HG02870 (cell line): Measurements from ENCODE around the gene NEBL.

Source experiments
- ATAC-seq: cut with Tn5 transposase; IDR thresholded peaks from one replicate; pipeline ENCODE4 v1.9.1; 2021; ENCODE audit warnings: mild to moderate bottlenecking, moderate library complexity; ENCODE audit not compliant: unreplicated experiment

NEBL gene

DNA sequence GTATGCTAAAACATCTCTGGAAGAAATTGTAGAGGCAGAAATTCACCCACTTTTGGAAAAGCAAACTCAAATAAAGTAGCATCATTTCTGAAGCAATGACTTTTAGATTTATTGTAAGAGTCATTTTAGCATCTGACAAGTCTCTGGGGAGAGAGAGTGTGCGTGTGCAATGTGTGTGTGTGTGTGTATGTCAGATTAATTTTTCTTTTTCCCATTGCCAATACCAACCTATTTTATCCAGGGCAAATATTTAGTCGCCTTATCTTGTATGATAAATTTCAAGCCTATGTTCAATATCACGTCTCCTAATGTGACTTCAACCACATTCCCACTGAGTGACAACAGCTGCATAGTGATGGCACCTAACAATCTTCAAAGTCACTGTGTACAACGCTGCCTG, 101.7 kb downstream of the NEBL start:
- ATAC-seq = no peak

DNA sequence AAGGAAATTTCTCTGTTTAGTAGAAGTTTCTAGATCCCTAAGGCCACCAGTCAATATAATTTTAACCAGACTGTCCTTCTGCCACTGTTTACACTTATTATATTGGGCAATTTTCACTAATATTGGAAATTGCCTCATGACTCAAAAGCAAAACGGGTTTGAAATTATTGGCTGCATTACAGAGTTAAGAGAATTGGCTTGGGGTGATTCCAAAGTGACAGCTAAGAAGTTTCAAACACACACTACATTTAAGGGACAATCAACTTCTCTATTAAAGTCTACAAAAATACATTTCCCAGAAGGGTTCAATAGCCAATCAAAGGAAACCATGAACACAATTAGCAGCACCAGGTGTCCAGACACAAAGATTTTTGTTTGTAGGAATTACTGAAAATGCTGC, 111.9 kb downstream of the NEBL start:
- ATAC-seq = no peak

DNA sequence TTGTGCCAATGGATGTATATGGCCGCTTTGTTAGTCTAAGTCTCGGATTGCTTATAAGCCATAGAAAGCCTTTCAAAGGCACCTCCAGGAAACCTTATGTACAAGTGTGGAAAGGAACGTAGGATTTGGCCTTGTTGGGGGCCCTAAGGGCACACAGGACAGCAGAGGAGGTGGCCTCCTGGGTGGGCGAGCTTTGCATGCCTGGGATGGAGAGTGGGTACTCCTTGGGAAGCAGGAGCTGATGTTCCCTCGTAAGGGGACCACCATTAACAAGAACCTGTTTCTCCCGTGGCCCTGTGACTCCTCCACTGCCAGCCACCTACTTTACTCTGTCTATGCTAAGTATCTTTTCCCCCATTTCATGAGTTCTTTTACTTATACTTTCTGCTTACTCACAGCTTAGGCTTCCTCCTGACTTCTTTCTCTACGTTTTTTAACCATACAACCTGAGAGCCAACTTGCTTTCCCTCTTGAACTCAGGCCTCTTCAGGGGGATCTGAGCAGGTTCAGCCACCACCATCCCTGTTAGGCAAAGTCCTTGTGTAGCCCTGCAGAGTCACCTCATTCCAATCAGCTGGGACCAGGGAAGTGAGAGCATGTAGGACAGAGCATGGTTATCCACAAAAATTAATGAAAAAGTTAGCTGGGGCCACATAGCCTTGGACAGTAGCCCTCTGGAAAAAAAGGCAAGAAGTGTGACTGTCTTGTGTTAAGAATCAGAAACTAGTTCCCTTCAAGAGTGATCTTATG, 118.9 kb downstream of the NEBL start:
- no peak for ATAC-seq

DNA sequence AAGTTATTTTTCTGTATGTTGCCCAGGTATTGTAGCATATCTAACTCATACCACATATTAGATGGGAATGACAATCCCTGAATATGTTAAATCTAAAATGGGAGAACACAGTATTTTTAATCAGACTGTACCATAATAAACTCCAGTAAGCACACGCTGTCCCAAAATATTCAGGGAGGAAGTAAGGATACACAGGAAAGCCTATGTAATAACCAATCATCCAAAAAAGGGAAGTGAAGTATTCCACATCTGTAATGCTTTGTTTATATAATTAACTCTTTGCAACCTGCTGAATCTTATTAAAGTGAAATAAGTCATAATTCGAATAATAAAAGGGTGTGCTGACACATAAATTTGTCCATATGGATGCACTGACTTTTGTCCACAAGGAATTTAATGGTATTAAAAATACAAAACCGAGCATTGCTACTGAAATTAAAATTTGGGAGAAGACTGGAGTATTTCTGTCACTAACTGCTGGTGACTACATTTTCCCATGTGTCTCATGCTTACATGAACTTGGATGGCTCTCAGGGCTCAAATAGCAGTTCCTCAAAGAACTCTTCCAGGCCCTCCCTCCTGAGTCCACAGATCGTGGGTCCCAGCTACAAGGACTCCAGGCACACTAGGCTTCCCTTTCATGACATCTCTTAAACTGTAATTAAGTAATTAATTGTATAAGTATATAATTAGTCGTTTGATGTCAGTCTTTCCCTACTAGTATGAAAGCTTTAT, 120.6 kb downstream of the NEBL start:
- ATAC-seq = no peak

DNA sequence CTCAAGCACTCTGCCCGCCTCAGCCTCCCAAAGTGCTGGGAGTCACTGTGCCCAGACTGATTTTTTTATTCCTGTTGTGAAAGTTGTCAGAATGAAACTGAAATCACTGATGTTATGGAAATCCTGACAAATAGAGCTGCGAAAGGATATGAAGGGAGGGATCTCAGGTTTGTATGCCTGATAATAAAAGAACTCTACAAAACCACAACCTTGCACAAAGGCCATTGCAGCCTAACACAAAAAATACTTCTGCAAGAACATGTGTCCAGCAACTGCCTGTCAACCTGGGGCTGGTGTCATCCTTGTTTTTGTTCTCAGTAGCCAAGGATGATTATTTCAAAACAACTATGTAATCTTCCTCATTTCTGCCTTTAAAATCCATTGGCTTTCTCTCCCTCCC, 126.1 kb downstream of the NEBL start:
- no peak for ATAC-seq

DNA sequence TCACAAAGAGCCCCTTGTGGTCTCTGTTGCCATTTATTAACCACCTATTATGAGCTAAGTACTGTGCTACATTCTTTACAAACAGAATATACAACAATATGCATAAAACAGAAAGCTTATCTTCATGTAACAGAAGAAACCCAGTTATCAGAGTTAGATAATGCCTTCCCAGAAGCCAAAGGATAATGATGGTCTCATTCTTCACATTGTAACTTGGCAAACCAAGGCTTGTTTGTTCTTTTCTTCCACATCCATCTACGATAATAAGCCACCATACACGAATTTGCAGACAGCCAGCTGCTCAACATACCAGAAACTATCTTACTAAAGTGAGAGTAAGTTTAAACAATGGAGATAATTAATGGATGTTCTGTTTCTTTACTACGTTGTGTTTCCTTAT, 127.6 kb downstream of the NEBL start:
- no peak for ATAC-seq

DNA sequence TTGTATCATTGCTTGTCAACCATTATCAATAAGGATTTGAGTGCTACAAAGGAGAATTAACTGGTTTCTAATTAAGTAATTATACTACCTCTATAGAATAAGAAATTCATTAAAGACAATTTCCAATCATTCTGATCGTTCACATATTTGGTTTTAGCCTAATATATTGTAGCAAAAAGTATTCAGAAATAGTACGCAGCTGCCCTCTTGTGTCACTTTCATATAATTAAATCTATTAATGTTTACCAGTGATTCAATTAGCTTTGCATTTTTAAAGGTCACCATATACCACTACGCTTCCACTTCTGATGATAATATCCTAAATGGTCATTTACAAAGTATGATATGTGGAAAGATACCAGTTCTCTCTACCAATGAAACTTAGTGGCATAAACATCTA, 128.3 kb downstream of the NEBL start:
- ATAC-seq = no peak

DNA sequence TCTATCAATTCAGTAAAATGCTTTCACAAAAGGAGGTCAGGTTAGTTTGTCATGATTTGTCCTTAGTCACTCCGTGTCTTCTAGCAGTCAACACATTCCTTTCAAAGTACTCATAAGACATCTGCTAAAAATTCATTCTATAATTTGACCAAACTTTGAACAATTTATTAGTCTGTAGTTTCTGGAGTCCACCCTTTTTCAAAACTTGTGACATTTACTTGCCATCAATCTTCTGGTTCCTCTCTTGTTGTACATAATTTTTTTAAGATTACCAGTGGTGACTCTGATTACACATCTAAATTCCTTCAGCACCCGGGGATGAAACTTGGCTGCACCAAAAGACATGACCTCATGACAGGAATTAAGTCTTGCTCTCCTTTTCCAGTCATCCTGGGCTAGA, 130.1 kb downstream of the NEBL start:
- no peak for ATAC-seq

DNA sequence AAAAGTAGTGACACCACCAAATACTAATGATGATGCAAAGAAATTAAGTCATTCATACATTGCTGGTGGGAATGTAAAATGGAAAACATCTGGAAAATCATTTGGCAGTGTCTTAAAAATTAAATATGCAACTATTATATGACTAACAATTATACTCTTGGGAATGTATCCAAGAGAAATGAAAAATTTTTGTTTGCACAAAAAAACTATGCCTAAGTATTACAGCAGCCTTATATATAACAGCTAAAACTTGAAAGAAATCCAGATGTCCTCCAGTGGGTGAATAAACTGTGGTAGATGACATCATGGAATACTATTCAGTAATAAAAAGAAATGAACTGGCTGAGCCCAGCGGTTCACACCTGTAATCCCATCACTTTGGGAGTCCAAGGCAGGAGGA, 132.0 kb downstream of the NEBL start:
- ATAC-seq = no peak

DNA sequence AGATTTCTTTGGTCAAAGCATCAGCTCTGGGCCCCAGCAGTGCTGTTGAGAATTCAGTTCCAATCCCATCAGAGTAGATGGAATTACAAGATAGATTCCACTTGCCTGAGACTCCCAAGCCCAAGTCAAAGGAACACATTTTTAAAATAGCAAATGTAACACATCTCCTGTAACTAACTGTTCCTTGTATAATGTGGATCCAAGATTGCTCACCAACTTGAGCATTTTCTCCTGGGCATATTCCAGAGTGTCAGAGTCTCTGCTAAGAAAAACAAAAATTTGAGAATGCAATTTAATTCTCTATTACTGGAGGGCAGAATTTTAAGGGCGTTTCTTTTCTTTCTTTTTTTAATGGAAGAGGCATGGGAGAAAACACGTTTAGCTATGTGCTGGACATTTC, 136.7 kb downstream of the NEBL start:
- no peak for ATAC-seq

DNA sequence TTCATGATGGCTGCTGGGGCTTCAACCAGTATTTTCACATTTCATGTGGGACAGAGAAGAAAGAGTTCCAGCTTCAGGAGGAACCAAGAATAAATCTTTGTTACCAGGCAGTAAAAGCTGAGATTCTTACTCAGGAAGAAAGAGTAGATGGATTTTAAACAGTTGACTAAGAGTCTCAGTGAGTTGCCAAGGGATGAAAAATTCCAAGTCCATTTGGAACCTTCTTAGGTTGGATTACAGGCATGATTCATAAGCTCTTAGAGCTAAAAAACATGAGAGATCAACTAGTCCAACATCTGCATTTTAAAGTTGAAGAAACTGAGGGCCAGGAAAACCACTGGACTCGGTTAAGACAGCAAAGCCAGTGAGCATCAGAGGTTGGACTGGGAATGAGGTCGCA, 148.6 kb downstream of the NEBL start:
- ATAC-seq = no peak

DNA sequence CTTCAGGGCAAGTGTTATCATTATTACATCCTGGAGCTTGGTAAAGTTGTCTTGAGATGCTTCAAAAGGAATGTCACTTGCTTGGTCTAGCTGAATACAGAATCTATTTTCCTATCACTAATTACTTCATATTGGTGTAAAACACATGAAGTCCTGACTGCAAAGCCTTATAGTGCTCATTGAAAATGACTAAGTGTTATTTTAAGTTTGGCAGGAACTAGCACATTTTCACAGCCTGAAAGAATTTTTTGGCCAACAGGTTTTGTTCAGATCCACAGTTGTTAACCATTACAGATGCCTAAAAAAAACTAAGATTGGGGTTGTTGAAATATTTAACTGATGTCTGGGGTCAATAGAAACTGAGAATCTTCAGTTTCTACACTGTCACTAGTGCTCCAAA, 149.3 kb downstream of the NEBL start:
- no peak for ATAC-seq

DNA sequence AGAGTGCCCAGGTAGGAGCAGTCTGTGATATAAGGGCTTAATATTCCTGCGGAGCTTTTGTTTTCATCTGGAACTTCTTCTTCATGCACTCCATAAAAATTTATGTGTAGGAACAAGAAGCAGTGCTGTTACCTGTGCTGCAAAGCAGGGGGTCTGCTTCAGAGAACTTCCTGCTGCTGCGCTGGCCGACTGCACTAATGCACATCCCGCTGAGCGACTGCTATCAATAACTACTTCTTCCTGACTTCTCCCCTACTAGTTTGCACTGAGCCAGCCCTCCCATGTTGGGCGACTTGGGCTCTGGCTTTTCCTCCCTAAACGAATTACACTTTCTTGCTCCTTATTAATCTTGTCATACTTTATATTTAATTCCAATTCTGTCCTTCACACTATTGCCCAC, 150.3 kb downstream of the NEBL start:
- ATAC-seq = no peak

DNA sequence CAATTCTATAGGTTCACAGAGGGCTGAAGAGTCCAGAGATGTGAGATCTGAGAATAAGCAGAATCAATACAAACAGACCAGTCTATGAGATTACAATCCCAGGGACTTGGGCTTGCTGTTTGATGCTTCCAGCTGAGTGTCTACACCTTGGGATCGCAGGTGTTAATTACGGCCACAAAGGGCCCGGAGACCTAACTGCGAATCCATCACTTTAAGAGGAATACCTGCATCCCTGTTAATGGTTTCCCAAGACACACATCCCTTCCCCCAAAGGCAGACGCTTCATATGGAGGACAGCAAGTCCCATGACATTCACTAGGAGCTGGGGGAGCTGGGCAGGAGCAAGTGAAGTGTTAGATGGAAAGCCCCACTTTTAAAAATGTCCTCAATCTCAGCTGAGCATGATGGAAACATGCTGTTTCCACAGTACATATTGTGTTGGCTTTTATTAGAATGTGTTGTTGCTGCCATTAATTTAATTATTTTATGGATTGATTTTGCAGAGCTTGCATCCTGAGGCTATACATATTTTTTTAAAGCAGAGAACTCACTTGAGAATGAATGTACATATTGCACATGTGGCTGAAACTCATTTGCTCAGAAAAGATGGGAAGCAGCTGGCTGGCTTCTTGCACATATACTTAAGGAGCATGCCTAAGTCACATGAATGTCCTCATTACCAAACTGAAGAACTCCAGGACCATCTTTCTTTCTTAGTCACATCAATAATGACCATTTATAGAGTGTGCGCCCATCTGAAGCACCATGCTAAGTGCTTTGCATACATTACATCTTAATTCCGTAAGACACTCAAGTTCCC, 151.3 kb downstream of the NEBL start:
- ATAC-seq = no peak

DNA sequence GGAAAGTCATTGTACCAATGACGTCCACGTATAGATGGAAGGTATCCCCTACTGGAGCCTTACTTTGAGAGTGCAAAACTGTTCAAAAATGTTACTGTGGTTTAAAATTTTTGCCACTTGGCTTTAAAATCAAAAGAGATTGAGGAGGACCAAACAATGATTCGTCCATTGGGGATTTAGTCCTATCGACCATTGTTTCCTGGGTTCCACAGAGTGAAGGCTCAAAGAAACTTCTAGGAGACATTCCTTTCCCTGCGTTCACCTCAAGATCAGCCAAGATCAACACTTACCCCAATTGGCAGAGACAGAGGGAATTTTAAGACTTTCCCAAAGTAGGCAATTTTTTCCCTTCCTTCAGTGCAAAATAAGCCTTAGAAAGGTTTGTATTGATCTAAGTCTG, 152.3 kb downstream of the NEBL start:
- no peak for ATAC-seq

DNA sequence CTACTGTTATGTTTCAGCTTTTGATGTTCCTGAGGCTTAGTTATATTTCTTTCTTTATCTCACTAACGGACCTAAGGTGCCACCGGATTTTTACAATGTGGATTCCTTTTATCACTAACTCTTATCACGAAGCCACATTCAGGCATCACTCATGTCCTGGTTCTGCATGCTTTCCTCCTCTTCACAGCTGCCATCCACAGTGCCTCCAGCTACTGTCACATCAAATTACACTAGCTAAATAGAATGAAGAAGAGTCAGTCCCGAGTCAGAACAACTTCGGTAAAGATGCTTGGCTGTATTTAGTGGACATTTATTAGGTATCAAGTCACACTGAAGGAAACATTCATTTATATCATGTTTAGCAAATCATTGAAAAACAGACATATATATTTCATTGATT, 153.2 kb downstream of the NEBL start:
- ATAC-seq = no peak

DNA sequence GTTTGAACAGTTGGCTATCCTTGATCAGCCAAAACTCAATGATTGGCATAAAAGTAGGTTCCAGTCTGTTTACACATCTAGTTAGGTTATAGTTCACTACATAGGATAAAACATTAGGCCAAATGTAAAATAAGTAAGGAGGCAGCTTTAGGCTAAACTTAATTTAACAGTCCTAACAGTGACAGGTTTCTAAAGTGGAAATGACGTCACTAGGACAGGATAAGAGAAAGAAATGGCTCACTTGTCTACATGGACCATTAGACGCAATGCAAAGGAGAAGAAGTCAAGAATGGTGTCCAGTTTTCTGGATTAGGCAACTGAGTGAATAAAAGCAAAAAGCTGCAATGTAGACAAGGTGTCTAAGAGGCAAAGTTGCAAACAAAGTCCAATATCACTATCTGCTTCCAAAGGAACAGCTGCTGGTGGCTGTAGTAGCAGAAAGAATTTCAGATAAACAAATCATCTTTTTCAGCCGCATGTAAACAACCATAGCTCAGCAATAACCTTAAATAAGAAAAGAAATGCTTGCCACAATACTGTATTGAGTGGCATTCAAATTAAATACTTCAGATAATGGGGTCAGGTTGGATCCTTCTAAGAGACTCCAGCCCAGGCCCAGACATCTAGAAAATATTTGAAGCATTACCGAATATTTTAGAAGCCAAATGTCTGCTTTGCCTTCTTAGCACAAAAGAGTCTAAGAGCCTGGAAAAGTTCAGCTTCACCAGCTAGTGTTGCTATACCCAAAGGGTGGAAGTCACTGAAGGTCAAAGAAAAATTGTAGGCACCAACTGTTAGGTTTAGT, 154.2 kb downstream of the NEBL start:
- ATAC-seq = no peak

DNA sequence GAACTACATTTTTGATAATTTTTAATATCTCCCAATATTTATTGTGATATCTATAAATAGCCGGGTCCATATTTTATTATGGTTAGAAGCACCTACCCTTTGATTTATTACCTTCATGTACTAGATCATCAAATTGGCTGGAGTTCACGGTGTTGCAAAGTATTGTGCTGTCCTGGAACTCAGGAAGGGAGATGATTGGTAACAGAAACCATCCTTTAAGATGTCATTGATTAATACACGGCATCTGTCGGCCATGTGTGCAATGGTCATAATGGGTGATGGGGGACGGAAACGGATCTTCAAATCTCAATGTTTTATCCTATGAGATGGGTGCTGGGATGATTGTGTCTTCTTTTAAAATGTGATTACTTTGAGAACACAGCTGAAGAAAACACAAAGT, 157.0 kb downstream of the NEBL start:
- ATAC-seq = no peak

DNA sequence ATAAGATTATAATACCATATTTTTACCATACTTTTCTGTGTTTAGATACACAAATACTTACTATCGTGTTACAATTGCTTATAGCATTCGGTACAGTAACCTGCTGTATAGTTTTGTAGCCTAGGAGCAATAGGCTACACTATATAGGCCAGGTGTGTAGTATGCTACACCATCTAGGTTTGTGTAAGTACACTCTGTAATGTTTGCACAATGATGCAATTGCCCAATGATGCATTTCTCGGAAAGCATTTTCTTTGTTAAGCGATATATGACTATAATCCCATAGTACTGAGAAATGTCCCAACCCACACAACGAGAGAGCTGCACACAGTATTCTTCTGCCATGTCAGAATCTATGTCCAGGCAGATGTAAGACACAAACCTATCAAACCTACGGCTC, 160.0 kb downstream of the NEBL start:
- no peak for ATAC-seq
